HCT116 (cell line): ENCODE results near the gene IL10. TPM values are rescaled to one million over a fixed set of nuclear protein-coding genes. Genes with fewer than 3 reads are reported as not detected.

ENCODE experiments used
- ATAC-seq: fragments of 200-7000 bp; cut with Tn5 transposase; 2 replicates; pipeline ENCODE4 v1.9.1; 2020; ENCODE audit warnings: mild to moderate bottlenecking, moderate library complexity
- BruUV-seq: library from RNA; stranded (reverse); fragments of 400-500 nt; replicated peaks from 2 replicates; lab custom pipeline; 2021; lab: Mats Ljungman, UMichigan
- CTCF ChIA-PET: fragments of 300-600 bp; sonication (Branson Sonifier 250); formaldehyde crosslinking; loops from one replicate; lab custom pipeline; 2021; ENCODE audit warnings: antibody characterized with exemption; lab: Charles Lee
- POLR2A ChIA-PET: fragments of 300-600, 350-600 bp; sonication (Branson Sonifier 250); formaldehyde crosslinking; loops from one replicate; lab custom pipeline; 2021; ENCODE audit warnings: antibody characterized with exemption; lab: Charles Lee
- RAD21 ChIA-PET, 2 experiments: fragments of 300-600 bp; sonication (Branson Sonifier 250); formaldehyde crosslinking; loops; one replicate each; lab custom pipeline; 2023; ENCODE audit warnings: low total read pairs in 2 of 2; ENCODE audit not compliant: uncharacterized antibody in 2 of 2, unreplicated experiment in 2 of 2, low non-redundant PET in 1 of 2; lab: Charles Lee
- DNase-seq: peaks from one replicate; pipeline ENCODE4 v3.0.0-alpha.2; 2010; ENCODE audit warnings: low read depth, low spot score
- H2AFZ ChIP-seq: fragments of 200-600 bp; shearing (Covaris generic), sonication (generic); 2 replicates; pipeline ENCODE4 v1.6.1; 2017; ENCODE audit warnings: low read depth, mixed run types, mixed read lengths, antibody characterized with exemption, low read length; ENCODE audit not compliant: poor library complexity, severe bottlenecking
- H3K27ac ChIP-seq: 2 replicates; pipeline ENCODE4 v1.5.1; 2012; ENCODE audit warnings: low read depth, low read length
- H3K27me3 ChIP-seq: fragments of 200-600 bp; sonication (generic); 2 replicates; pipeline ENCODE4 v1.6.1; 2016; ENCODE audit warnings: mixed run types, low read length, mixed read lengths; ENCODE audit not compliant: insufficient read depth
- H3K36me3 ChIP-seq, 2 experiments: fragments of 200-500 bp in 1 of 2; fragments of 200-600 bp in 1 of 2; sonication (Bioruptor generic) in 1 of 2; sonication (generic) in 1 of 2; 2 replicates each; pipeline versions ENCODE4 v1.5.1 to v1.6.1; 2014 to 2016; ENCODE audit warnings: low read length in 2 of 2, inconsistent platforms in 1 of 2, mixed read lengths in 1 of 2, mixed run types in 1 of 2; ENCODE audit not compliant: insufficient read depth in 2 of 2, control insufficient read depth in 1 of 2
- H3K4me1 ChIP-seq, 2 experiments: fragments of 200-600 bp in 1 of 2; sonication (generic) in 1 of 2; 2 replicates each; pipeline versions ENCODE4 v1.5.1 to v1.6.1; 2012 to 2017; ENCODE audit warnings: low read length in 2 of 2, inconsistent platforms in 1 of 2, mild to moderate bottlenecking in 1 of 2, mixed read lengths in 1 of 2, mixed run types in 1 of 2, moderate library complexity in 1 of 2; ENCODE audit not compliant: insufficient read depth in 2 of 2, control insufficient read depth in 1 of 2
- H3K4me2 ChIP-seq: fragments of 200-600 bp; sonication (generic); 2 replicates; pipeline ENCODE4 v1.6.1; 2017; ENCODE audit warnings: mixed run types, low read length, mixed read lengths
- H3K4me3 ChIP-seq, 2 experiments: fragments of 200-600 bp in 1 of 2; sonication (generic) in 1 of 2; replicated peaks in 1 of 2; 2 replicates each; pipeline ENCODE4 v1.5.1; 2011 to 2016; ENCODE audit warnings: low read length in 2 of 2, control low read depth in 1 of 2, low read depth in 1 of 2, mild to moderate bottlenecking in 1 of 2, mixed read lengths in 1 of 2, mixed run types in 1 of 2
- H3K79me2 ChIP-seq: fragments of 200-600 bp; sonication (generic); 2 replicates; pipeline ENCODE4 v1.6.1; 2017; ENCODE audit warnings: mild to moderate bottlenecking, mixed run types, low read length, moderate library complexity, mixed read lengths; ENCODE audit not compliant: insufficient read depth
- H3K9ac ChIP-seq: fragments of 200-600 bp; sonication (generic); 2 replicates; pipeline ENCODE4 v1.6.1; 2016; ENCODE audit warnings: low read length, mixed read lengths
- H3K9me2 ChIP-seq: fragments of 200-600 bp; sonication (generic), shearing (Covaris generic); 2 replicates; pipeline ENCODE4 v1.6.1; 2017; ENCODE audit warnings: mixed run types, mild to moderate bottlenecking, moderate library complexity; ENCODE audit not compliant: insufficient read depth
- H3K9me3 ChIP-seq, 2 experiments: fragments of 200-500 bp in 1 of 2; fragments of 200-600 bp in 1 of 2; sonication (Bioruptor generic) in 1 of 2; sonication (generic) in 1 of 2; 2 replicates each; pipeline ENCODE4 v1.6.1; 2014 to 2017; ENCODE audit warnings: low read length in 2 of 2, mixed read lengths in 2 of 2, inconsistent platforms in 1 of 2, low read depth in 1 of 2, mild to moderate bottlenecking in 1 of 2, mixed run types in 1 of 2, moderate library complexity in 1 of 2; ENCODE audit not compliant: control insufficient read depth in 1 of 2, insufficient read depth in 1 of 2
- H4K20me1 ChIP-seq: fragments of 200-600 bp; sonication (generic), shearing (Covaris generic); 2 replicates; pipeline ENCODE4 v1.6.1; 2017; ENCODE audit warnings: mixed run types, mild to moderate bottlenecking, moderate library complexity; ENCODE audit not compliant: insufficient read depth
- ELF1 ChIP-seq: IDR thresholded peaks from 2 replicates; pipeline ENCODE4 v1.6.1; 2012; ENCODE audit warnings: low read depth, borderline replicate concordance
- REST ChIP-seq: IDR thresholded peaks from 2 replicates; pipeline ENCODE4 v1.6.1; 2012; ENCODE audit warnings: low read depth
- SP1 ChIP-seq: IDR thresholded peaks from 2 replicates; pipeline ENCODE4 v1.6.1; 2012; ENCODE audit warnings: low read depth
- TCF7L2 ChIP-seq: IDR thresholded peaks from 2 replicates; pipeline ENCODE4 v1.7.0; 2011; ENCODE audit warnings: borderline replicate concordance, inconsistent platforms; ENCODE audit not compliant: insufficient read depth, insufficient read length; ENCODE audit errors: extremely low read depth
- ZFX ChIP-seq: fragments of 450-650 bp; IDR thresholded peaks from 2 replicates; pipeline ENCODE4 v1.6.1; 2017
- ZNF274 ChIP-seq: fragments of 200-500 bp; sonication (Bioruptor generic); IDR thresholded peaks from 2 replicates; pipeline ENCODE4 v1.6.1; 2014; ENCODE audit warnings: mild to moderate bottlenecking, low read depth, low read length, inconsistent platforms
- intact Hi-C: fragments of 100-400 bp; cut with micrococcal nuclease; formaldehyde crosslinking; loops from 2 replicates; pipeline ENCODE4 v1.10.0; 2022
- total RNA-seq: library from RNA; stranded (reverse); gene quantifications from one replicate; pipeline ENCODE4 v1.2.1, GENCODE V29; 2021; ENCODE audit not compliant: unreplicated experiment

Gene IL10
- total RNA-seq, 1 experiment from 2014 or later = not detected

GRCh38 chr1:206796981-206797402 lies 24.7 kb upstream of the IL10 start:
- no peak overlapping the region for H3K4me2 ChIP-seq
- TF ChIP-seq ELF1 = no peak
- TF ChIP-seq ZNF274 = no peak
- TF ChIP-seq REST = no peak
- no peak for TF ChIP-seq TCF7L2
- no peak for TF ChIP-seq SP1
- TF ChIP-seq ZFX = no peak
- TF ChIP-seq, all 23 proteins: peak for 0
- no TSS peak for BruUV-seq
- Histone ChIP-seq H3K4me1 (no peaks in the 10 kb centered on the region), H3K27ac (no peak overlapping the region), H4K20me1 (no peaks in the 10 kb centered on the region), H3K9me2 (no peaks in the 10 kb centered on the region), H2AFZ (no peak overlapping the region), H3K36me3 (no peaks in the 10 kb centered on the region), H3K9ac (no peak overlapping the region), H3K79me2 (no peaks in the 10 kb centered on the region), H3K27me3 (no peaks in the 10 kb centered on the region), H3K4me3 (no peak overlapping the region), H3K9me3 (no peaks in the 10 kb centered on the region)
- ChIA-PET POLR2A (no interaction called here), RAD21 (no interaction called here), CTCF (interaction anchor here (1.8 to 4.2 kb wide), 2 partner anchors 10 to 13 kb away, joined by 8 to 19 read pairs; no protein-coding TSS in a partner anchor)
- intact Hi-C loops = no loop called here
- DNase-seq (no peak), ATAC-seq (no peak)
